GM19035 (cell line): Measurements from ENCODE around the gene CALML5.

ENCODE experiments used
- ATAC-seq: cut with Tn5 transposase; IDR thresholded peaks from one replicate; pipeline ENCODE4 v1.9.1; 2021; ENCODE audit not compliant: unreplicated experiment

CALML5 gene

DNA sequence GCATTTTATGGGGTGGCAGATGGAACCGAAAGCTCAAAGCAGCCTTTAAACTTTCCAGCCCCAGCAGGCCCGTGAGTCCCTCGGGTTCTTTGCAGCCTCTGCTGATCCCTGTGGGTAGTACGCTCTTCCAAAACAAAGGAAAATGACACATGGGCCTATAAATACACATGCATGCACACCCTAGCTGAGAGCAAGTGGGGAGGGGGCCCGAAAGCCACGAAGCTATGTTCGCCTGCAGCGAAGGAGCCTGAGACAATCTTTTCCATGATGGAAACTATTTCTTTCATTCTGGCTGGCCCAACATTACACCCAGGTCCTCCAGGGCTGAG is 32.2 kb downstream of the CALML5 start:
- no peak for ATAC-seq

- ATAC-seq, result no peak
Measured at GRCh38 chr10:5466451-5467206, 32.7 kb downstream of the CALML5 start.

- no peak for ATAC-seq
Measured at GRCh38 chr10:5465976-5466450, 33.4 kb downstream of the CALML5 start.

DNA sequence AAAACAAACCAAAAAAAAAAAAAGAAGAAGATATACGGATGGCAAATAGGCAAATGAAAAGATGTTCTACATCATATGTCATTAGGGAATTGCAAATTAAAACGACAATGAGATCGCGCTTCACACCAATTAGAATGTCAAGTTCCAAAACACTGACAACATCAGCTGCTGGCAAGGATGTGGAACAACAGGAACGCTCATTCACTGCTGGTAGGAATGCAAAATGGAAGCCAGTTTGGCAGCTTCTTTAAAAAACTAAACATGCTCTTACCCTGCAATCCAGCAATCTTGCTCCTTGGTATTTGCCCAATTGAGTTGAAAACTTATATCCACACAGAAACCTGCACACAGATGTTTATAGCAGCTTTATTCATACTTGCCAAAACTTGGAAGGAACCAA is 34.8 kb downstream of the CALML5 start:
- ATAC-seq, result no peak

- ATAC-seq, result no peak
Measured at GRCh38 chr10:5462841-5463293, 36.5 kb downstream of the CALML5 start.

DNA sequence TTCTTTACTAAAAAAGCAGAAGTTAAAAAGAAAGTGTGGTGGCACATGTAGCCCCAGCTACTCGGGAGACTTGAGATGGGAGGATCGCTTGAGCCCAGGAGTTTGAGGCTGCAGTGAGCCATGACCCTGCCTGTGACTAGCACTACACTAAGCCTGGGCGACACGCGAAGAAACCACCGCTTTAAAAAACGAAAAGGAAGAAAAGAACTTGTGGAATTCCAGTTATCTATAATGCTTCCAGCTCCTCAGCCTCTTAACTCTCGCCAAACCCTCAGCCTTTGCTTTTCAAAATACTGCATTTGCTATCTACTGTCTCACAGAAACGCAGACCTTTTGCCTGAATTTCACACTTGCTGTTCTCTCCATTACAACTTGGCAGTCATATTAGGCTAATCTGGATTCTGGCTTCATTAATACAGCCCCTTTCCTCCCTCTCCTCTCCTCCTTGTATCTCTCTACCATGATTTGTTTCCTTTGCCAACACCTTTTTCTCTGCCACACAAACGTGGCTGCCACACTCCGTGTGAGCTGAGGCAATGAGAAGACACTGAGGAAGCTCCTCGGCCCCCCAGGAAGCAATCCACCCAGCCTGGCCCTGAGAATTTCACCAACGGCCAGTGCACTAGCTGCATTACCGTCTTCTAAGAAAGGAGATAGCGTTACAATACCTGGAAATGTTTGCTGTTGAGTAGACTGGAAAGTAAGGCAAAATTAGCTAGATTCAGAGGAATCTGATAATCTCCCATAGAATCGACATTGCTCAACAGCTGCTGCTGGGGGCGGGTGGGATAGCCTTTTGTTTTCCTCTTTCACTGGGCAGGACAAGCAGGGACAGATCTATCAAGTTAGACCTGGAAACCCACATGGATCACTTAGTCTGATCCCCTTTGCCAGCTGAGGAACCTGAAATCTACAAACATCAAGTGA is 37.2 kb downstream of the CALML5 start:
- ATAC-seq, result no peak

DNA sequence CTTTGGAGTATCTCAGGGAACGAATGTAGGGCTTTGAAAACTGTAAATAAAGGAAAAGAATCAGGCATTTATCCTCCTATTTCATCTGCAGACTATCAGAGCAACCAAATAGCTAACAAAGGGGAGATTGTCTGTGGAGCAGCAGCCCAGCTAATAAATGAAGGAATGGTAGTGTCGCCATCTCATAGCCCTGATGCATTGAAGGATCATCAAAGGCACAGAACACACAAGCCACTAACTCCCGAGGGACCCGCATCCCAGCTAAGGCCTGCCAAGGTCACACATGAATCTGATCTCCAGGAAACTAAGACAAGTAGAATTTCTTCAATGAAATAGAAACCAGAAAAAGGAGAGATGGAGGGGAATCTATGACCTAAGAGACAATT is 38.2 kb downstream of the CALML5 start:
- no peak for ATAC-seq

GRCh38 chr10:5460468-5461202 is 38.7 kb downstream of the CALML5 start:
- no peak for ATAC-seq

GRCh38 chr10:5458949-5459747 is 40.2 kb downstream of the CALML5 start:
- ATAC-seq, result no peak

DNA sequence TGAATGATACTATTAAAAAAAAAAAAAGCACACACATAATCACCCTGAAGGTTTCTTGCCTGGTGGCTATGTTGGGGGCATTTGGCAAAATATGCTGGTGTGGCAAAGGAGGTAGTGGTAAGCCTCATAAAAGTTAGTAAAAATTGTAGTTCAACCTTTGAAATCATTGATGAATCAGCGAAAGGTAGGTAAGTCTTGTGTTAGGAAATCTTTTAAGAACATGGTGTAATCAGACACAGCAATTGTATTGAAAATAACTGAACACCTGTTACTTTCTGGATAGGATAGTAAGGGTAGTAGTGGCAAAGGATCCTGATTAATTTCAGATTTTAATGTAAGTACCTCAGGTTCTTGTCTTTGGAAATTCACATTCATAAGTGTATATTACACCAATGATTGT is 40.9 kb downstream of the CALML5 start:
- no peak for ATAC-seq

- ATAC-seq, result no peak
Measured at GRCh38 chr10:5457741-5458140, 41.6 kb downstream of the CALML5 start.

DNA sequence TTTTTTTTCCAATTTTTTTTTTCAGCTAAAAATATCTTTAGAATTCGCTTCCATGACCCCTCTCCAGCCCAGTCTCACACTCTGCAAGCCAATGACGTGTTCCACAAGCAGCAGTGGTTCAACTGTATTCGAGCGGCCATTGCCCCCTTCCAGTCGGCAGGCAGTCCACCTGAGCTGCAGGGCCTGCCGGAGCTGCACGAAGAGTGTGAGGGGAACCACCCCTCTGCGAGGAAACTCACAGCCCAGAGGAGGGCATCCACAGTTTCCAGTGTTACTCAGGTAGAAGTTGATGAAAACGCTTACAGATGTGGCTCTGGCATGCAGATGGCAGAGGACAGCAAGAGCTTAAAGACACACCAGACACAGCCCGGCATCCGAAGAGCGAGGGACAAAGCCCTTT is 42.8 kb downstream of the CALML5 start:
- no peak for ATAC-seq

- no peak for ATAC-seq
Measured at GRCh38 chr10:5453749-5454489, 45.5 kb downstream of the CALML5 start.

GRCh38 chr10:5450605-5451384 is 48.6 kb downstream of the CALML5 start:
- no peak for ATAC-seq

GRCh38 chr10:5449823-5450222 is 49.5 kb downstream of the CALML5 start:
- no peak for ATAC-seq

GRCh38 chr10:5449227-5449626 is 50.1 kb downstream of the CALML5 start:
- ATAC-seq, result no peak
